Ascending aorta (tissue), 2 donors: ENCODE results near the gene FIZ1. TPM values are rescaled to one million over a fixed set of nuclear protein-coding genes. Genes with fewer than 3 reads are reported as not detected.
A peak's percentile ranks its signal among the peaks of the same experiment; 100 is the strongest.

Source experiments
- DNase-seq, 2 donors: peaks; one replicate each; pipeline ENCODE4 v3.0.0-alpha.2; 2019; ENCODE audit warnings: low spot score in 2 of 2
- H3K27ac ChIP-seq, 2 donors: fragments of 200-600 bp; sonication (generic); one replicate each; pipeline ENCODE4 v1.5.1; 2016 to 2017; ENCODE audit warnings: mild to moderate bottlenecking in 1 of 2
- H3K27me3 ChIP-seq: fragments of 200-600 bp; sonication (generic); one replicate; pipeline ENCODE4 v1.5.1; 2017
- H3K36me3 ChIP-seq, 2 donors: fragments of 200-600 bp; sonication (generic); one replicate each; pipeline ENCODE4 v1.5.1; 2016
- H3K4me1 ChIP-seq, 2 donors: fragments of 200-600 bp; sonication (generic); one replicate each; pipeline ENCODE4 v1.5.1; 2016 to 2017; ENCODE audit warnings: mild to moderate bottlenecking in 1 of 2
- H3K4me3 ChIP-seq, 2 donors: fragments of 200-600 bp; sonication (generic); one replicate each; pipeline ENCODE4 v1.5.1; 2016 to 2017; ENCODE audit warnings: mild to moderate bottlenecking in 1 of 2
- H3K9me3 ChIP-seq, 2 donors: fragments of 200-600 bp; sonication (generic); one replicate each; pipeline ENCODE4 v1.5.1; 2016
- CTCF ChIP-seq, 3 experiments: fragments of 200-600 bp in 2 of 3; fragments of 450-650 bp in 1 of 3; sonication (generic) in 2 of 3; IDR thresholded peaks; one replicate each; pipeline ENCODE4 v1.5.1; 2016 to 2019; ENCODE audit warnings: antibody characterized with exemption in 3 of 3, mild to moderate bottlenecking in 1 of 3, moderate library complexity in 1 of 3
- intact Hi-C: fragments of 100-400 bp; cut with DNase I; formaldehyde crosslinking; loops from one replicate; pipeline ENCODE4 v1.15.1; 2023
- total RNA-seq: library from RNA; depleted of rRNA; stranded (reverse); fragments of >200 nt; gene quantifications from one replicate; pipeline ENCODE4 v1.1.0, GENCODE V29; 2016

FIZ1 gene
- total RNA-seq, 1 donor from 2014 or later = 30.5 TPM

- Histone ChIP-seq H3K4me3 (peak overlapping the region in 1 of 2 donors; percentile 85), H3K9me3 (no peaks in the 10 kb centered on the region), H3K36me3 (peaks cover 16 to 22% of the 10 kb centered on the region in 2 donors), H3K27ac (no peak overlapping the region), H3K27me3 (no peaks in the 10 kb centered on the region), H3K4me1 (peaks cover 9 to 18% of the 10 kb centered on the region in 2 donors)
- TF ChIP-seq CTCF (IDR thresholded peaks at IDR 0.05) = no peak
- DNase-seq = no peak
- intact Hi-C loops = loop anchor here (2.0 to 10.0 kb wide), 4 partner anchors 17 to 197 kb away; partner anchors contain the start of genes FIZ1, RPL28, TMEM238 and ZNF784
These were observed 17.5 kb downstream of the FIZ1 start for GRCh38 chr19:55581823-55582223.

- Histone ChIP-seq H3K9me3 (no peaks in the 10 kb centered on the region), H3K27ac (peak overlapping the region; percentile 89 to 92), H3K4me1 (peaks cover 5 to 13% of the 10 kb centered on the region in 2 donors), H3K4me3 (peak overlapping the region; percentile 67 to 85), H3K27me3 (no peaks in the 10 kb centered on the region), H3K36me3 (peaks cover 16 to 22% of the 10 kb centered on the region in 2 donors)
- TF ChIP-seq CTCF (IDR thresholded peaks at IDR 0.05) = no peak
- intact Hi-C loops = loop anchor here (2.0 to 10.0 kb wide), 4 partner anchors 18 to 196 kb away; partner anchors contain the start of genes FIZ1, RPL28, TMEM238 and ZNF784
- DNase-seq = no peak
These were observed 18.0 kb downstream of the FIZ1 start for GRCh38 chr19:55581145-55581822.

DNA sequence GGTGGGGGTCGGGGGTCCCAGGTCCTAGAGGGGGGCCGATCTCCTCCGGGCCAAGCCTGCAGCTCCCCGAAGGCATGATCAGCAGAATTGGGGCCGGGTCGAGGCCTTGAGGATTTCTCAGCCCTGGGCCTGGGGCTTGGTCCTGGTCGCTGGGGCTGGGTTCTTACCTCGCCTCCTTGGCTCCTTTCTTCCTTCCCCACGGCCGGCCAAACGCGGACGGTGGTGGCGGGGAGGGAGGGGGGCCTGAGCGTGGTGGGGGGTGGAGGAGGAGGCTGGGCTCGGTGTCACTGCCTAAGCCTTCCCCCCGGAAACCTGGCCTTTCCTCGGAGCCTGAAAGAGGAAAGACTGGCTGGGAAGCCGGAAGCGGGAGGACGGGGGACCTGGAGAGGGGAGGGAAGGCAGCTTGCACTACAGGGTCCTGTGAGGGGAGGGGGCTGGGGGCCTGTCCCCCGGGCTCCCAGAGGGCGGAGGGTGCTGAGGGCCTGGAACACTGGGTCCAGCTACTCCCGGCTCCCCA, 18.6 kb downstream of the FIZ1 start, which contains the start of gene ZNF579:
Gene ZNF579, minus strand, starts transcription at position 221 of the 517 bp plus-strand sequence. CDS start 1,209 bp downstream, outside the sequence.
- TF ChIP-seq CTCF (IDR thresholded peaks at IDR 0.05) = no peak
- intact Hi-C loops = loop anchor here (1.0 to 10.0 kb wide), 6 partner anchors 18 to 196 kb away; partner anchors contain the start of genes FIZ1, RPL28, TMEM238 and ZNF784
- Histone ChIP-seq H3K36me3 (peaks cover 16 to 22% of the 10 kb centered on the region in 2 donors), H3K27ac (peak within 1 kb of the TSS; percentile 89 to 92), H3K4me1 (peaks cover 2 to 8% of the 10 kb centered on the region in 2 donors), H3K27me3 (no peaks in the 10 kb centered on the region), H3K9me3 (no peaks in the 10 kb centered on the region), H3K4me3 (peak within 1 kb of the TSS; percentile 67 to 85)
- peak; percentile 32 to 89 for DNase-seq

GRCh38 chr19:55579766-55580621, 19.3 kb downstream of the FIZ1 start:
- peaks cover 0 to 6% of the 10 kb centered on the region in 2 donors for H3K4me1 ChIP-seq
- H3K4me3 ChIP-seq = peak overlapping the region; percentile 67 to 85
- TF ChIP-seq CTCF (IDR thresholded peaks at IDR 0.05) = no peak
- H3K27ac ChIP-seq = peak overlapping the region; percentile 89 to 92
- intact Hi-C loops = loop anchor here (1.0 to 10.0 kb wide), 6 partner anchors 19 to 195 kb away; partner anchors contain the start of genes FIZ1, RPL28, TMEM238 and ZNF784
- H3K36me3 ChIP-seq = peaks cover 16 to 22% of the 10 kb centered on the region in 2 donors
- DNase-seq = no peak
- H3K9me3 ChIP-seq = no peaks in the 10 kb centered on the region
- no peaks in the 10 kb centered on the region for H3K27me3 ChIP-seq
